Measurements from ENCODE around the gene GEN1.

The GEN1 gene

GRCh38 chr2:17781482-17781881 lies 27.5 kb downstream of the GEN1 start:
- no peak for ATAC-seq (ENCODE audit: insufficient read depth, low read depth)
- Histone ChIP-seq H3K36me3 (ENCODE audit: insufficient read depth, low read length) (peaks cover 58% of the 10 kb centered on the region), H3K27me3 (ENCODE audit: insufficient read depth, low read length, poor library complexity) (no peaks in the 10 kb centered on the region), H3K27ac (ENCODE audit: low read length) (no peak overlapping the region), H3K9me3 (ENCODE audit: insufficient read depth, low read length, severe bottlenecking) (no peaks in the 10 kb centered on the region), H3K79me2 (ENCODE audit: insufficient read depth, low read length) (no peaks in the 10 kb centered on the region), H2AFZ (ENCODE audit: low read depth, low read length) (no peak overlapping the region), H3K4me3 (ENCODE audit: low read depth in 1 of 2, low read length in 2 of 2) (no peak overlapping the region), H3K4me1 (ENCODE audit: insufficient read depth, low read length) (no peaks in the 10 kb centered on the region), H3K9ac (ENCODE audit: low read depth, low read length) (no peak overlapping the region), H4K20me1 (ENCODE audit: insufficient read depth, low read length) (no peaks in the 10 kb centered on the region), H3K4me2 (ENCODE audit: insufficient read depth, low read length) (no peak overlapping the region)
- TF ChIP-seq CTCF (IDR thresholded peaks at IDR 0.05; ENCODE audit: borderline replicate concordance, extremely low read depth, low read length, poor library complexity, severe bottlenecking) (no peak), EZH2 (IDR thresholded peaks at IDR 0.05; ENCODE audit: borderline replicate concordance, low read depth, low read length, severe bottlenecking) (no peak)
- no peak for DNase-seq

- ATAC-seq (ENCODE audit: insufficient read depth, low read depth): peak; percentile 21; the same call in 1 of the 3 replicates
- Histone ChIP-seq H3K27ac (ENCODE audit: low read length) (no peak overlapping the region), H3K4me3 (ENCODE audit: low read depth in 1 of 2, low read length in 2 of 2) (no peak overlapping the region), H3K79me2 (ENCODE audit: insufficient read depth, low read length) (no peaks in the 10 kb centered on the region), H4K20me1 (ENCODE audit: insufficient read depth, low read length) (0 out of 2 replicates have a peak, but pooled peaks cover 3% of the 10 kb centered on the region), H2AFZ (ENCODE audit: low read depth, low read length) (no peak overlapping the region), H3K27me3 (ENCODE audit: insufficient read depth, low read length, poor library complexity) (peaks cover 4% of the 10 kb centered on the region), H3K4me1 (ENCODE audit: insufficient read depth, low read length) (no peaks in the 10 kb centered on the region), H3K9me3 (ENCODE audit: insufficient read depth, low read length, severe bottlenecking) (no peaks in the 10 kb centered on the region), H3K4me2 (ENCODE audit: insufficient read depth, low read length) (no peak overlapping the region), H3K9ac (ENCODE audit: low read depth, low read length) (no peak overlapping the region), H3K36me3 (ENCODE audit: insufficient read depth, low read length) (peaks cover 8% of the 10 kb centered on the region)
- TF ChIP-seq CTCF (IDR thresholded peaks at IDR 0.05; ENCODE audit: borderline replicate concordance, extremely low read depth, low read length, poor library complexity, severe bottlenecking): no peak
- TF ChIP-seq EZH2 (IDR thresholded peaks at IDR 0.05; ENCODE audit: borderline replicate concordance, low read depth, low read length, severe bottlenecking): no peak
- DNase-seq: no peak
Measured at GRCh38 chr2:17786727-17787126, 32.8 kb downstream of the GEN1 start.

GRCh38 chr2:17788773-17789172 lies 34.8 kb downstream of the GEN1 start:
- H3K4me1 ChIP-seq (ENCODE audit: insufficient read depth, low read length): no peaks in the 10 kb centered on the region
- H3K27ac ChIP-seq (ENCODE audit: low read length): no peak overlapping the region
- H3K9ac ChIP-seq (ENCODE audit: low read depth, low read length): no peak overlapping the region

More at GRCh38 chr2:17788773-17789172, 34.8 kb downstream of the GEN1 start:
- no peak overlapping the region for H3K4me3 ChIP-seq (ENCODE audit: low read depth in 1 of 2, low read length in 2 of 2)
- 0 out of 2 replicates have a peak, but pooled peaks cover 3% of the 10 kb centered on the region for H4K20me1 ChIP-seq (ENCODE audit: insufficient read depth, low read length)
- H3K36me3 ChIP-seq (ENCODE audit: insufficient read depth, low read length): no peaks in the 10 kb centered on the region
- DNase-seq (no peak), ATAC-seq (ENCODE audit: insufficient read depth, low read depth) (no peak)
- H3K79me2 ChIP-seq (ENCODE audit: insufficient read depth, low read length): no peaks in the 10 kb centered on the region
- H2AFZ ChIP-seq (ENCODE audit: low read depth, low read length): no peak overlapping the region
- no peak for TF ChIP-seq EZH2 (IDR thresholded peaks at IDR 0.05; ENCODE audit: borderline replicate concordance, low read depth, low read length, severe bottlenecking)
- TF ChIP-seq CTCF (IDR thresholded peaks at IDR 0.05; ENCODE audit: borderline replicate concordance, extremely low read depth, low read length, poor library complexity, severe bottlenecking): no peak
- peaks cover 5% of the 10 kb centered on the region for H3K27me3 ChIP-seq (ENCODE audit: insufficient read depth, low read length, poor library complexity)
- H3K9me3 ChIP-seq (ENCODE audit: insufficient read depth, low read length, severe bottlenecking): no peaks in the 10 kb centered on the region
- H3K4me2 ChIP-seq (ENCODE audit: insufficient read depth, low read length): no peak overlapping the region

All from DND-41 (cell line).